Endodermal cell (in vitro differentiated cells): ENCODE data around the gene KCNA2. TPM values are rescaled to one million over a fixed set of nuclear protein-coding genes. Genes with fewer than 3 reads are reported as not detected.

Experiments
- DNase-seq: peaks from one replicate; pipeline ENCODE4 v3.0.0-alpha.2; 2017
- H3K27ac ChIP-seq: 2 replicates; pipeline ENCODE4 v1.5.1; 2013; ENCODE audit warnings: mild to moderate bottlenecking, low read depth, low read length, moderate library complexity
- H3K27me3 ChIP-seq: 2 replicates; pipeline ENCODE4 v1.6.1; 2013; ENCODE audit warnings: mild to moderate bottlenecking, low read length, moderate library complexity; ENCODE audit not compliant: insufficient read depth, control insufficient read depth, poor library complexity, severe bottlenecking
- H3K36me3 ChIP-seq: 2 replicates; pipeline ENCODE4 v1.7.0; 2013; ENCODE audit warnings: mild to moderate bottlenecking, low read length, moderate library complexity; ENCODE audit not compliant: control insufficient read depth, insufficient read depth
- H3K4me1 ChIP-seq: one replicate; pipeline ENCODE4 v1.7.0; 2013; ENCODE audit warnings: low read length; ENCODE audit not compliant: control insufficient read depth, insufficient read depth
- H3K4me3 ChIP-seq: 2 replicates; pipeline ENCODE4 v1.5.1; 2013; ENCODE audit warnings: mild to moderate bottlenecking, low read length, moderate library complexity
- H3K9ac ChIP-seq: 2 replicates; pipeline ENCODE4 v1.6.1; 2013; ENCODE audit warnings: mild to moderate bottlenecking, low read length, moderate library complexity; ENCODE audit not compliant: poor library complexity, severe bottlenecking; ENCODE audit errors: extremely low read depth
- H3K9me3 ChIP-seq: 2 replicates; pipeline ENCODE4 v1.6.1; 2013; ENCODE audit warnings: mild to moderate bottlenecking, low read length, moderate library complexity; ENCODE audit not compliant: control insufficient read depth
- H3K27ac Mint-ChIP-seq: 2 replicates; pipeline ENCODE4 v1.8.0; 2020; ENCODE audit warnings: mixed read lengths
- H3K27me3 Mint-ChIP-seq: 2 replicates; pipeline ENCODE4 v1.8.0; 2021; ENCODE audit warnings: mild to moderate bottlenecking, mixed read lengths; ENCODE audit not compliant: insufficient read depth
- H3K36me3 Mint-ChIP-seq: 2 replicates; pipeline ENCODE4 v1.8.0; 2020; ENCODE audit warnings: low read depth, mixed read lengths
- H3K4me1 Mint-ChIP-seq: 2 replicates; pipeline ENCODE4 v1.8.0; 2020; ENCODE audit warnings: mixed read lengths
- H3K4me3 Mint-ChIP-seq: 2 replicates; pipeline ENCODE4 v1.8.0; 2020; ENCODE audit warnings: mild to moderate bottlenecking, moderate library complexity, mixed read lengths
- H3K9me3 Mint-ChIP-seq: 2 replicates; pipeline ENCODE4 v1.8.0; 2020; ENCODE audit warnings: mild to moderate bottlenecking, mixed read lengths
- WGBS, 2 experiments: methylation state at CpG; one replicate each; pipeline versions ENCODE4 v1.1.5 to v1.1.7; 2013; ENCODE audit warnings: missing lambda C conversion rate in 2 of 2, mixed read lengths in 1 of 2; ENCODE audit not compliant: insufficient coverage in 1 of 2, insufficient read length in 1 of 2; 5-methylcytosine and 5-hydroxymethylcytosine counted together
- total RNA-seq, 2 donors: library from RNA; stranded (reverse); fragmentation: NEBNext Ultra II Directional in 1 of 2; extraction: Animal tissue kit (Norgen Biotek cat#: 25700) in 1 of 2; gene quantifications; 2 replicates in 1 of 2; 3 replicates in 1 of 2; pipeline ENCODE4 v1.2.1, GENCODE V29; 2021
- TF ChIP-seq, protein P1 (sequence below): fragments of 200-600 bp; sonication (generic); conservative IDR thresholded peaks from 2 replicates; pipeline ENCODE4 v1.5.0; 2021; ENCODE audit warnings: antibody characterized with exemption, mild to moderate bottlenecking

The KCNA2 gene
- total RNA-seq, 2 donors from 2014 or later = 0.11 to 0.57 TPM

DNA sequence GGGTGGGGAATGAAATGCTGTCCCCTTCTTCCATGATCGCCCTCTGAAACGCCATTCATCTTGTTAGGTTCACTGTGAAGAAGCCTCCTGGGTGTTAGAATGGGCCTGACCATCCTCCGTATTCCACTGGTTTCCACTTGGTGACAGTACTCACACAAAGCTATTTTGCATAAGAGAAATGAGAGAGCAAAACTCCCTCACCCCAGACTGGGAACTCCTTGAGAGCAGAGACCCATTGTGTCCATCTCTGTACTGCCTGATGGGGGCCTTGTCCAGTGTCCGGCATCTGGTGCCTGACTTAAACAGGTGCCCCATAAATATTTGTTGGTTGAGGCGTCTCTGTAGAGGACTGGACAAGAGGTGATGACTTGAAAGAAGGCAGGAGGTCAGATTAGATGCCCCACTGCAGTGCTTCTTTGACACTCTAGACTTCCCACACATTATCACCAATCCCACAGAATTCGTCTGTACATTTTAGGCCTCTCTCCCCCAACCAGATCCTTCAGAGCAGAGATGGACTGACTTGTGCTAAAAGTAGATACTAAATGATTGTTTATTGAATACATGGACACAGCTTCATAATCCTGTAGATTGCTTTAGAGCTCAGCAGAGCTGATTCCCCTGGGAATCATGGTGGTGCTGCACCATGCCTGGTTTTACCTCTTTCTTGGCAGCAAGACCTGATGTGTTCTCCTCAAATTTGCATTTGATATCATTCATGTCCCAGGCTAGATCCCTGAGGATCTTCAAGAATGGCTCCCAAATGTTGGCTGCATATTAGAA, 22.4 kb upstream of the KCNA2 start:
- Mint-ChIP-seq H3K4me3 (no peak overlapping the region), H3K9me3 (no peaks in the 10 kb centered on the region), H3K36me3 (no peaks in the 10 kb centered on the region), H3K27me3 (peaks cover 21% of the 10 kb centered on the region), H3K4me1 (no peaks in the 10 kb centered on the region), H3K27ac (no peak overlapping the region)
- Histone ChIP-seq H3K36me3 (no peaks in the 10 kb centered on the region), H3K27ac (no peak overlapping the region), H3K4me3 (no peak overlapping the region), H3K27me3 (peaks cover 35% of the 10 kb centered on the region), H3K4me1 (no peaks in the 10 kb centered on the region), H3K9ac (no peak overlapping the region), H3K9me3 (no peaks in the 10 kb centered on the region)
- TF ChIP-seq, protein P1, sequence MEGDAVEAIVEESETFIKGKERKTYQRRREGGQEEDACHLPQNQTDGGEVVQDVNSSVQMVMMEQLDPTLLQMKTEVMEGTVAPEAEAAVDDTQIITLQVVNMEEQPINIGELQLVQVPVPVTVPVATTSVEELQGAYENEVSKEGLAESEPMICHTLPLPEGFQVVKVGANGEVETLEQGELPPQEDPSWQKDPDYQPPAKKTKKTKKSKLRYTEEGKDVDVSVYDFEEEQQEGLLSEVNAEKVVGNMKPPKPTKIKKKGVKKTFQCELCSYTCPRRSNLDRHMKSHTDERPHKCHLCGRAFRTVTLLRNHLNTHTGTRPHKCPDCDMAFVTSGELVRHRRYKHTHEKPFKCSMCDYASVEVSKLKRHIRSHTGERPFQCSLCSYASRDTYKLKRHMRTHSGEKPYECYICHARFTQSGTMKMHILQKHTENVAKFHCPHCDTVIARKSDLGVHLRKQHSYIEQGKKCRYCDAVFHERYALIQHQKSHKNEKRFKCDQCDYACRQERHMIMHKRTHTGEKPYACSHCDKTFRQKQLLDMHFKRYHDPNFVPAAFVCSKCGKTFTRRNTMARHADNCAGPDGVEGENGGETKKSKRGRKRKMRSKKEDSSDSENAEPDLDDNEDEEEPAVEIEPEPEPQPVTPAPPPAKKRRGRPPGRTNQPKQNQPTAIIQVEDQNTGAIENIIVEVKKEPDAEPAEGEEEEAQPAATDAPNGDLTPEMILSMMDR = no peak
- 82% methylated on average over 6 of the region's 6 CpGs; no CpG with 5 or more reads in 1 of the 2 experiments for WGBS, 2 experiments
- DNase-seq = peak; percentile 22

DNA sequence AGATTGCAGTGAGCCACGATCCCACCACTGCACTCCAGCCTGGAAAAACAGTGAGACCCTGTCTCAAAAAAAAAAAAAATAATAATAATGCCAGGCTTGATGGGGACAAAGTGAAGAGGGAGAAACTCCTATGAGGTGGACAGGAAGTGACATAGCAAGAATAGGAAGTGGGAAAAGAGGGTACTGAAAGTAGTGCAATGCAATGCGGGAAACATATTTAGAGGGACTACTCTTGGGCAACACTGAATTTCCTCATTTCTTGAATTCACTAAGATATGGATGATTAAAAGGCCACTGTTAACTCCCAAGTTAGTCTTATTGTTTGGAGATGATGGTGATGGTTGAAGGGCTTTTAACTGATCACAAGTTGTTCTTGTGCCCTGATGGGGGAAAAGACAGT, 21.6 kb upstream of the KCNA2 start:
- Histone ChIP-seq H3K9ac (no peak overlapping the region), H3K9me3 (no peaks in the 10 kb centered on the region), H3K36me3 (no peaks in the 10 kb centered on the region), H3K4me1 (no peaks in the 10 kb centered on the region), H3K27ac (no peak overlapping the region), H3K27me3 (peaks cover 42% of the 10 kb centered on the region), H3K4me3 (no peak overlapping the region)
- H3K4me3 Mint-ChIP-seq = no peak overlapping the region
- no peaks in the 10 kb centered on the region for H3K36me3 Mint-ChIP-seq
- DNase-seq = no peak
- peaks cover 25% of the 10 kb centered on the region for H3K27me3 Mint-ChIP-seq
- H3K9me3 Mint-ChIP-seq = no peaks in the 10 kb centered on the region
- TF ChIP-seq, protein P1 = no peak
- no peaks in the 10 kb centered on the region for H3K4me1 Mint-ChIP-seq
- H3K27ac Mint-ChIP-seq = no peak overlapping the region
- 91% methylated on average over 2 of the region's 2 CpGs; no CpG with 5 or more reads in 1 of the 2 experiments for WGBS, 2 experiments

DNA sequence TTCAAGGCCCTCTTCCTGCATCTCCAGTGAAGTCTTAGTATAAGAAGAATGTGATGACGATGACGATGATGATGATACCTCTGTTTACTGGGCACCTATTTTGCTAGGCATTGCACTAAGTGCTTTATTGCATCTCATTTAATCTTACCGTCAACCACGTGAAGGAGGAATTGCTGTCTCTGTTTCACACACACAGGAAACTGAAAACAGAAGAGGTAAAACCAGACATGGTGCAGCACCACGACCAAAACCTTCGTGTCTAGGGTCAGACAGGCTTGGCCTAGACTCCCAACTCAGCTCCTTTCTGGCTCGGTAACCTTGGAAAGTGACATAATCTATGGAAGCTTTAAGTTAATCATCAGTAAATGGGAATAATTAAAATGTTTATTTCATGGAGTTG, 20.7 kb upstream of the KCNA2 start:
- Mint-ChIP-seq H3K4me3 (no peak overlapping the region), H3K9me3 (no peaks in the 10 kb centered on the region), H3K36me3 (no peaks in the 10 kb centered on the region), H3K27me3 (peaks cover 34% of the 10 kb centered on the region), H3K27ac (no peak overlapping the region), H3K4me1 (no peaks in the 10 kb centered on the region)
- WGBS, 2 experiments = 83 to 88% methylated on average over 5 to 7 of the region's 7 CpGs
- no peak overlapping the region for H3K4me3 ChIP-seq
- H3K9ac ChIP-seq = no peak overlapping the region
- TF ChIP-seq, protein P1 = no peak
- no peak overlapping the region for H3K27ac ChIP-seq
- H3K4me1 ChIP-seq = no peaks in the 10 kb centered on the region
- H3K27me3 ChIP-seq = peaks cover 46% of the 10 kb centered on the region
- peak; percentile 16 for DNase-seq
- no peaks in the 10 kb centered on the region for H3K36me3 ChIP-seq
- H3K9me3 ChIP-seq = no peaks in the 10 kb centered on the region
